ENCODE results near the gene APC2.
"Not testable (repeated sequence)": the region's sequence is repeated elsewhere in the genome, so short reads cannot be mapped to it uniquely, and the experiment has no call there.

APC2 gene

GRCh38 chr19:1412995-1413800 lies 36.7 kb upstream of the APC2 start:
- no peak for DNase-seq

GRCh38 chr19:1416014-1416841 lies 33.7 kb upstream of the APC2 start:
- no peak for DNase-seq

GRCh38 chr19:1417145-1417544 lies 32.8 kb upstream of the APC2 start:
- no peak for DNase-seq

GRCh38 chr19:1417681-1418495 lies 32.0 kb upstream of the APC2 start:
- no peak for DNase-seq

GRCh38 chr19:1418496-1418775 lies 31.5 kb upstream of the APC2 start:
- DNase-seq, result no peak

GRCh38 chr19:1418951-1419738 lies 30.8 kb upstream of the APC2 start:
- no peak for DNase-seq

- not testable (repeated sequence) for DNase-seq
Measured at GRCh38 chr19:1420085-1420484, 29.8 kb upstream of the APC2 start.

GRCh38 chr19:1420590-1420989 lies 29.3 kb upstream of the APC2 start:
- no peak for DNase-seq

GRCh38 chr19:1421218-1421957 lies 28.5 kb upstream of the APC2 start:
- DNase-seq, result no peak

- DNase-seq, result no peak
Measured at GRCh38 chr19:1421958-1422305, 28.0 kb upstream of the APC2 start.

GRCh38 chr19:1422360-1422759 lies 27.6 kb upstream of the APC2 start:
- DNase-seq, result no peak

- DNase-seq, result no peak
Measured at GRCh38 chr19:1422943-1423342, 27.0 kb upstream of the APC2 start.

- no peak for DNase-seq
Measured at GRCh38 chr19:1423436-1424191, 26.3 kb upstream of the APC2 start.

GRCh38 chr19:1424192-1424955 lies 25.5 kb upstream of the APC2 start:
- no peak for DNase-seq

- DNase-seq, result no peak
Measured at GRCh38 chr19:1425102-1425837, 24.7 kb upstream of the APC2 start.

GRCh38 chr19:1425902-1426301 lies 24.0 kb upstream of the APC2 start:
- DNase-seq, result no peak

GRCh38 chr19:1426736-1427135 lies 23.2 kb upstream of the APC2 start:
- DNase-seq, result no peak

- no peak for DNase-seq
Measured at GRCh38 chr19:1427221-1427920, 22.6 kb upstream of the APC2 start.

GRCh38 chr19:1428738-1429391 lies 21.1 kb upstream of the APC2 start:
- DNase-seq, result no peak
